Epithelial cell of proximal tubule (primary cell): Measurements from ENCODE around the gene RNF182. TPM values are rescaled to one million over a fixed set of nuclear protein-coding genes. Genes with fewer than 3 reads are reported as not detected.
A peak's percentile ranks its signal among the peaks of the same experiment; 100 is the strongest.

Experiments
- DNase-seq: peaks from one replicate; pipeline ENCODE4 v3.0.0-alpha.2; 2011; ENCODE audit warnings: low read depth
- H3K4me3 ChIP-seq: 2 replicates; pipeline ENCODE4 v1.5.1; 2011; ENCODE audit warnings: low read depth, mild to moderate bottlenecking, low read length
- CTCF ChIP-seq: conservative IDR thresholded peaks from 2 replicates; pipeline ENCODE4 v1.5.1; 2012; ENCODE audit warnings: low read depth, mild to moderate bottlenecking, low read length
- total RNA-seq: library from RNA; depleted of rRNA; stranded (reverse); fragments of >200 nt; gene quantifications from 2 replicates; pipeline ENCODE4 v1.2.3, GENCODE V29; 2015

Gene RNF182
- total RNA-seq, 1 donor from 2014 or later = 19.1 TPM

DNA sequence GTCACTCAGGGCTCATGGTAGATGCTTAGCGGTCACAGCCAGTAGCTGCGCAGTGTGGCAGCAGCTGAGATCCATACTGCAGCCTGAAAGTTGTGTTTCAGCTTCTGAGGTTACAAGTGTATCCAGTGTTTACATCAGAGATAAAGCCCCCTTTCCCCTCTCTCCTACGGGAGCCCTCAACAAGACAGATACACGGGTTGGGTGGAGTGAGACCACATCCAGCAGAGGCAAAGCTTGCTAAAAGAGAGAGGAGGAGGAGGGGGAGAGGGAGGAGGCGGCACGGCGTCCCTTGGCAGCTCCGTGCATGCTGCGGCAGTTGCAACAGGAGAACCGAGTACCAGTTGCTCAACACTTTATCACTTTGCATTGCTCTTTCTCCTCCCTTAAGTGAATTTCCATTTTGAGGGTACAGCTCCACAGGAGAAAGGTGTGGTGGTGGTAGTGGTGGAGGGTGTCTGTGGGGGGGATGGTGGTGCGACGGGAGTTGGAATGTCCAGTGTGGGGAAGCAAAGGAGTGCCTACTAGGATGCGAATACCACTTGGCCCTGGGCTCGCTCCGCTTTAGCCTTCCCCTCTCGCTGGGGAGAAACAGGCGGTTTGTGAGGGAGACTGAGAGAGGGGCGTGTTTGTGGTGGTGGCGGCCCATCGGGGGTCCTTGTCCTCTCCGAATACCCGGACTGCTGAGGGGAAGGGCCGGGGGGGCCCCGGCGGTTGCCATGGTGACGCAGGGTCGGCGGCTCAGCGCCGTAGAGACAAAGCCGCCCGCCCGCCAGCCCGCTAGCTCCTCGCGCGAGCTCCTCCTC lies 405 bp upstream of the RNF182 start:
- H3K4me3 ChIP-seq = peak overlapping the region; percentile 73
- DNase-seq = no peak
- TF ChIP-seq CTCF = no peak

DNA sequence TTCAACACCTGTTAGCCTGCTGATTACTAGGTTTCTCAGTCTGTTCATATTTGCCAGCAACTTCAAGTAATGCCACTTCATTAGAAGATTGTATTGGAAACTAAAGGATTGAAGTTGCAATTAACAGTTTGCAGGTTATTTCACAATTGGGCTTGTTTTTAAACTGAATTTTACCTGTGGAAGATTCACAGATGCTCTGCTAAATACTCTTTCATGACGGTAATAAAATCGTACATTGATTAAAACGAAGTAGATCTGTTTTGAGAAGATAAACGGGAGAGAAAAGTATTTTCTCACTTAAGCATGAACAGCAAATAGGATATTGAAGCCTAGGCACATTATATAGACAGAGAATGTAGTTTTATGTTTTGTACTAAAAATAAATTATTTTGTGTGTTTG lies 1.6 kb downstream of the RNF182 start:
- no peak for DNase-seq
- H3K4me3 ChIP-seq = no peak overlapping the region
- no peak for TF ChIP-seq CTCF

DNA sequence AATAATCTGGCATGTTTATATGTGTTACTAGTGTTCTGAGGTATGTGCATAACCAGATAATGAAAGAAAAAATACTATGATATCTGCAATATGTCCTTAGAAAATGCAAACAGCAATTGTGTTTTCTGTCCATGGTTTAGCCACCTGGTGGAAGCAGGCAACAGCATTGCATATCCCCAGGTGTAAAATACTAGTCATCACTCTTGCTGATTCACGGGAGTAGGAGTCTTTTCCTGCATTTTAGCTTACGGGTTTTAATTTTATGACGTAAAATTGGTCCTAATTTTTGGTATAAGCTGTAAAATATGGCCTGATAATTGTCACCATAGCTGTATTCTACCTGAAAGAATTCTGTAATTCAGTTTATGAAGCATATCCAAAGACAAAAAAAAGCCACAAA lies 2.5 kb downstream of the RNF182 start:
- peak; percentile 42 for TF ChIP-seq CTCF
- DNase-seq = no peak
- no peak overlapping the region for H3K4me3 ChIP-seq

DNA sequence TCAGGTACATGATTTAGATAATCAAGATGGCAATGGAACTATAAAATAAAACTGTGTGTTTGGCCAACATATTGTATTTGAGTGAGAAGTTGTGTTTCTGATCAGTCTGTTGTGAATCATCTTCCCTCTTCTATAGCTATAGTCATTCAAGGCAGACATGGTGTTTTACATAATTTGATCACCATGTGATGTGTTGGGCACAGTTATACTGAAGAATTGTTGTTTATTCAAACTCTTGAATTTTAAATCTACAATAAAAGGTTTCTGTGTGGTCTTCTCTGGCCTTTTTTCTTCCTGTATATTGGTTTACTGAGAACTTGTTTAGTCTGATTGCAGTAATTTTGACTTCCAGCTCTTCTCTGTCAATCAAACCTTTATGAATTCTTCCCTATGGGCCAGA lies 4.4 kb downstream of the RNF182 start:
- TF ChIP-seq CTCF = no peak
- no peak overlapping the region for H3K4me3 ChIP-seq
- no peak for DNase-seq

DNA sequence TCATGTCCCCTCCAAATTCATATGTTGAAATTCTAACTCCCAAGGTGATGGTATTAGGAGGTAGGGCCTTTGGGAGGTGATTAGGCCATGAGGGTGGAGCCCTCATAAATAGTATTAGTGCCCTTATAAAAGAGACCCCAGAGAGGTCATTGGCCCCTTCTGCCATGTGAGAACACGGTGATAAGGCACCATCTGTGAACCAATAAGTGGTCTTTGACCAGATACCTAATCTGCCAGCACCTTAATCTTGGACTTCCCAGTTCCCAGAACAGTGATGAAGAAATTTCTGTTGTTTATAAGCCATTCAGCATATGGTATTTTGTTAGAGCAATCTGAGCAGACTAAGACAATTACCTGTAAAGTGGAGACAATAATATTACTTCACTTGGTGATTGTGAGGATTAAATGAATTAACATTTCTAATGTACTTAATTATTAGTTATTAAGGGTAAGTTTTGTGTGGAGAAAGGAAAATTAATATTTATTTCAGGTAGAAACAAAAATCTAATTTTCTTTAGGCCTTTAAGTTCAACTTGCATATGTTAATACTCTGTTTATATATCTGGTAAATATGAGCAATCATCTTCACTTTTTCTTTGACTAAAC lies 7.1 kb downstream of the RNF182 start:
- TF ChIP-seq CTCF = no peak
- no peak for DNase-seq
- no peak overlapping the region for H3K4me3 ChIP-seq

- DNase-seq = no peak
- no peak for TF ChIP-seq CTCF
- no peak overlapping the region for H3K4me3 ChIP-seq
These were observed 8.0 kb downstream of the RNF182 start for GRCh38 chr6:13932785-13933184.

- H3K4me3 ChIP-seq = no peak overlapping the region
- no peak for TF ChIP-seq CTCF
- DNase-seq = no peak
These were observed 10.0 kb downstream of the RNF182 start for GRCh38 chr6:13934721-13935120.
